Airway epithelial cell (primary cell): ENCODE measurements around the gene SLC6A6. TPM values are rescaled to one million over a fixed set of nuclear protein-coding genes. Genes with fewer than 3 reads are reported as not detected.

Source experiments
- total RNA-seq: library from RNA; depleted of rRNA; stranded (reverse); fragments of >200 nt; gene quantifications from 2 replicates; pipeline ENCODE4 v1.2.3, GENCODE V29; 2015

SLC6A6 gene
- 6.5 and 13.2 TPM in 2 replicates for total RNA-seq

GRCh38 chr3:14402304-14402811 is at the start of gene SLC6A6:
TSS of gene SLC6A6 (plus strand) at chr3:14402606. CDS start at chr3:14443635, 41,029 bp downstream.

Other genes starting within 250 kb of the SLC6A6 start
- gene XPC, start 224.0 kb upstream of the SLC6A6 start, total RNA-seq: 28.3 and 28.7 TPM in 2 replicates
- gene LSM3, start 223.8 kb upstream of the SLC6A6 start, total RNA-seq: 18.3 and 20.3 TPM in 2 replicates
- 0.28 TPM in 1 of 2 replicates, not detected in the other for gene GRIP2, start 137.7 kb downstream of the SLC6A6 start, total RNA-seq
- 6.0 and 9.8 TPM in 2 replicates for gene CCDC174, start 249.2 kb downstream of the SLC6A6 start, total RNA-seq